ENCODE measurements around the gene UBE2K. TPM values are rescaled to one million over a fixed set of nuclear protein-coding genes. Genes with fewer than 3 reads are reported as not detected.
A peak's percentile ranks its signal among the peaks of the same experiment; 100 is the strongest.
"Not testable (repeated sequence)": the region's sequence is repeated elsewhere in the genome, so short reads cannot be mapped to it uniquely, and the experiment has no call there.

The UBE2K gene
- total RNA-seq, 1 donor from 2014 or later, result 99.4 TPM

DNA sequence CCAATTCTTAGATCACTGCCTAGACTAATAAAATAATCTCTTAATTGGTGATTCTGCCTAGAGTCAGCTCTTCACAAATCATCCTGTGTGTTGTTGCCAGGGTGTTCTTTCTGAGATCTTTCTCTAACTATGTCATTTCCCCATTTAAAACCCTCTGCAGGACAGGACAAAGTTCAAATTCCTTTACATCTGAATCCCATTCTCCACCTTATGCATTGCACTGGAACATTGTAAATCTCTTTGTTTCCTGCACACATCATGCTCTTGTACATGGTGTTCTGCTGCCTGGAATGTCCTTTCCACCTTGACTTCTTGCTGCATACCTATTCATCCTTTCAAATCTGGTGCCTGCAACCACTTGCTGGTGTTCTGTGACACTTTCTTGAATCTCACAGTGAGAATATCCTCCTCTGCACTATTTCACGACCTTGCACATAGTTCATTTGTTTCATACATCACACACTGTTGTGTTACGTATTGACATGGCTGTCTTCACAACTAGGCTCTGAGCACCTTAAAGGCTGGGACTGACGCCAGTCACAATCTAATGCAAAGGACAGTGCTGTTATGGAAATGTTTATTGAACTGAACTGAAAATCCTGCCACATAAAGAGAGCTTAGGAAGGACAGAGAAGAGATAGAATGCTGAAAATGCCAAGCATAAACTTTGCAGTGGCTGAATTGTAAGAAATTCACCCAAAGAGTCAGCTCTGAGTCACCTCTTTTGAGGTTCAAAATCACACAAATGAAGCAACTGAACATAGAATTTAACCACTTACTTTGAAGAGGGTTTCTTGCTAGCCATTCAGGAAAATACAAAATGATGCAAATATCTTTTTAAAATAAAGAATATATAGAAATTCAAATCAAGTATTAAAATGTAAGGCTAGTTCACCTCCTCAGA lies 32.9 kb upstream of the UBE2K start:
- intact Hi-C loops (cut with micrococcal nuclease), result no loop called here
- Mint-ChIP-seq H3K36me3 (ENCODE audit: low read depth) (no peaks in the 10 kb centered on the region), H3K9me3 (no peaks in the 10 kb centered on the region), H3K4me1 (peaks cover under 1% of the 10 kb centered on the region), H3K27ac (no peak overlapping the region), H3K27me3 (peaks cover 7% of the 10 kb centered on the region), H3K4me3 (no peak overlapping the region)
- no peak for DNase-seq

DNA sequence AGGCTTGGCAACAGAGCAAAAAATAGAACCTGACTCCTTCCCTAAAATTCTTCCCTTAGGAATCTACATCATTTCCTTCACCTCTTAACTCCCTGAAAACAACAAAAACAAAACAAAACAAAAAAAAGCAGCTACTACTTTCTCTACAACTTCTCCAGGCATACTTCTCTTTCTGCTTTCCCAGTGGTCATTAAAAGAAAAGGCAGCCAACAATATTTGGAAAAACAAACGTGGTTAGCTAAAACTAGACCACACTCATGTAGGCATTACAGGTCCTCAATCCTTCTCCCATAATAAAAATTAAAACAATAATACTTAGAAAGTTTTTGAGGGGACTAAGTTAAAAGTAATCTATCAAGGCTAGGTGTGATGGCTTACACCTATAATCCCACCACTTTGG lies 30.2 kb upstream of the UBE2K start:
- Mint-ChIP-seq H3K36me3 (ENCODE audit: low read depth) (no peaks in the 10 kb centered on the region), H3K4me3 (no peak overlapping the region), H3K27ac (no peak overlapping the region), H3K9me3 (no peaks in the 10 kb centered on the region), H3K27me3 (peaks cover 15% of the 10 kb centered on the region), H3K4me1 (no peaks in the 10 kb centered on the region)
- DNase-seq, result no peak
- intact Hi-C loops (cut with micrococcal nuclease), result no loop called here

DNA sequence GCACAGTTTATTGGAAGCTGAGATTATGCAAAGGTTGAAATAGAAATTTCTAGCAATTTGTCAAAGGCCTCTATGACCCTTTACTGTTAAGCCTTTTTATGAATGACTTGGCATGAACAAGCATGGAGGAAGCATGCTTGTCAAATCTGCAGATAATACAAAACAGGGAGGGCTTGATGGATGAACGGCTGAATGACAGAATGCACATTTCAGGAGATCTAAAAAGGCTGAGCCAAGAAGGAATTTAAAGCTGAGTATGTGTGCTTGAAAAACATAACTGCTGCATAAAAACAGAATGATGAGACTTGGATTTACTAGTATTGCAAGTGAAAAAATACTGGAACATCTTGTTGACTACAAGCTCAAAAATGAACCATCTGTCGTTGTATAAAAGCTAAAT lies 29.0 kb upstream of the UBE2K start:
- no peaks in the 10 kb centered on the region for H3K9me3 Mint-ChIP-seq
- no peak overlapping the region for H3K4me3 Mint-ChIP-seq
- intact Hi-C loops (cut with micrococcal nuclease), result no loop called here
- H3K36me3 Mint-ChIP-seq (ENCODE audit: low read depth), result no peaks in the 10 kb centered on the region
- no peak for DNase-seq
- H3K27ac Mint-ChIP-seq, result no peak overlapping the region
- H3K27me3 Mint-ChIP-seq, result peaks cover 20% of the 10 kb centered on the region
- no peaks in the 10 kb centered on the region for H3K4me1 Mint-ChIP-seq

DNA sequence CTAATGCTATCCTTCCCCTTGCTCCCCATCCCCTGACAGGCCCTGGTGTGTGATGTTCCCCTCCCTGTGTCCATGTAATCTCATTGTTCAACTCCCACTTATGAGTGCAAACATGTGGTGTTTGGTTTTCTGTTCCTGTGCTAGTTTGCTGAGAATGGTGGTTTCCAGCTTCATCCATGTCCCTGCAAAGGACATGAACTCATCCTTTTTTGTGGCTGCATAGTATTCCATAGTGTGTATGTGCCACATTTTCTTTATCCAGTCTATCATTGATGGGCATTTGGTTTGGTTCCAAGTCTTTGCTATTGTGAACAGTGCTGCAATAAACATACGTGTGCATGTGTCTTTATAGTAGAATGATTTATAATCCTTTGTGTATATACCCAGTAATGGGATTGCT lies 27.6 kb upstream of the UBE2K start:
- intact Hi-C loops (cut with micrococcal nuclease); H3K9me3 Mint-ChIP-seq; DNase-seq; H3K27ac Mint-ChIP-seq; H3K4me3 Mint-ChIP-seq; H3K4me1 Mint-ChIP-seq; H3K36me3 Mint-ChIP-seq (ENCODE audit: low read depth): not testable (repeated sequence)
- peaks cover 19% of the 10 kb centered on the region for H3K27me3 Mint-ChIP-seq

DNA sequence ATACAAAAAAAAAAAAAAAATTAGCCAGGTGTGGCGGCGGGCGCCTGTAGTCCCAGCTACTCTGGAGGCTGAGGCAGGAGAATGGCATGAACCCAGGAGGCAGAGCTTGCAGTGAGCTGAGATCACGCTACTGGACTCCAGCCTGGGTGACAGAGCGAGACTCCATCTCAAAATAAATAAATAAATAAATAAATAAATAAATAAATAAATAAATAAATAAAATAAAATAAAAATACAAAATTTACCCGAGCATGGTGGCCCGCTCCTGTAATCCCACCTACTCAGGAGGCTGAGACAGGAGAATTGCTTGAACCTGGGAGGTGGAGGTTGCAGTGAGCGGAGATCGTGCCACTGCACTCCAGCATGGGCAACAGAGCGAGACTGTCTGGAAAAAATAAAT lies 22.3 kb upstream of the UBE2K start:
- H3K4me1 Mint-ChIP-seq; H3K4me3 Mint-ChIP-seq; H3K9me3 Mint-ChIP-seq; H3K27ac Mint-ChIP-seq; H3K36me3 Mint-ChIP-seq (ENCODE audit: low read depth); DNase-seq; intact Hi-C loops (cut with micrococcal nuclease): not testable (repeated sequence)
- peaks cover 32% of the 10 kb centered on the region for H3K27me3 Mint-ChIP-seq

DNA sequence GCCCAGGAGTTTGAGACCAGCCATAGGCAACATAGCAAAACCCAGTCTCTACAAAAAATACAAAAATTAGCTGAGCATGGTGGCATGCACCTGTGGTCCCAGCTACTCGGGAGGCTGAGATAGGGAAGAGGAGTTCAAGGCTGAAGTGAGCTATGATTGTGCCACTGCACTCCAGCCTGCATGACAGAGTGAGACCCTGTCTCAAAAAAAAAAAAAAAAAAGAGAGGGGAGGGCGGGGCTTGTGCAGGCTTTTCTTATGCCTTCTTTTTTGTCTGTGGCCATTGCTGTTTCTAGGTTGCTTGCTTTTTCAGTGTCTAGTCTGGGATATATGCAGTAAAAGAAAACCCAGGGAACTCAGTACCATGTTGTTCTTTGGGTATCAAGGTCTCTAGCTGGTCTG lies 16.9 kb upstream of the UBE2K start:
- intact Hi-C loops (cut with micrococcal nuclease); DNase-seq; H3K27ac Mint-ChIP-seq; H3K4me3 Mint-ChIP-seq; H3K36me3 Mint-ChIP-seq (ENCODE audit: low read depth); H3K9me3 Mint-ChIP-seq; H3K4me1 Mint-ChIP-seq: not testable (repeated sequence)
- peaks cover 17% of the 10 kb centered on the region for H3K27me3 Mint-ChIP-seq

DNA sequence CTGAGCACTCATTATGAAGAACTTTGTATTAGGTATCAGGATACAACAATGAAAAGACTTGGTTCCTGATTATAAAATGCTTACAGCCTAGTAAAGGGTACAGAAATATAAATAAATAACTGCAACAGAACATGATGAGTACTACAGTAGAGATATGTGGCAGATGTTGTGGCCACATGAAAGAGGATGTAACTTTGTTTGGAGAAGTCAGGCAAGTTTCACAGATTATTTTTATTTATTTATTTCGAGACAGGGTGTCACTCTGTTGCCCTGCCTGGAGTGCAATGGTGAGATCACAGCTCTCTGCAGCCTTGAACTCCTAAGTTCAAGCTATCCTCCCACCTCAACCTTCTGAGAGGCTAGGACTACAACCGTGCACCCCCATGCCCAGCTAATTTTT lies 15.8 kb upstream of the UBE2K start:
- Mint-ChIP-seq H3K27me3 (peaks cover 17% of the 10 kb centered on the region), H3K4me1 (peaks cover 4% of the 10 kb centered on the region), H3K27ac (no peak overlapping the region), H3K9me3 (no peaks in the 10 kb centered on the region), H3K36me3 (ENCODE audit: low read depth) (no peaks in the 10 kb centered on the region), H3K4me3 (no peak overlapping the region)
- DNase-seq, result no peak
- intact Hi-C loops (cut with micrococcal nuclease), result no loop called here

DNA sequence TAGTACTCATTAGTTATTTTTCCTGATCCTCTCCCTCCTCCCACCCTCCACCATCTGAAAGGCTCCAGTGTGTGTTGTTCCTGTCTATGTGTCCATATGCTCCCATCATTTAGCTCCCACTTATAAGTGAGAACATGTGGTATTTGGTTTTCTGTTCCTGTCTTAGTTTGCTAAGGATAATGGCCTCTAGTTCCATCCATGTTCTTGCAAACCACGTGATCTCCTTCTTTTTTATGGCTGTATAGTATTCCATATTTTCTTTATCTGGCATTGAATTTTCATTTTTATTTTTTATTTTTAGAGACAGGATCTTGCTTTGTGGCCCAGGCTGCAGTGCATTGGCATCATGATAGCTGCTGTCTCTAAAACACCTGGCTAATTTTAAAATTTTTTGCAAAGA lies 11.9 kb upstream of the UBE2K start:
- intact Hi-C loops (cut with micrococcal nuclease), result no loop called here
- no peaks in the 10 kb centered on the region for H3K9me3 Mint-ChIP-seq

DNA sequence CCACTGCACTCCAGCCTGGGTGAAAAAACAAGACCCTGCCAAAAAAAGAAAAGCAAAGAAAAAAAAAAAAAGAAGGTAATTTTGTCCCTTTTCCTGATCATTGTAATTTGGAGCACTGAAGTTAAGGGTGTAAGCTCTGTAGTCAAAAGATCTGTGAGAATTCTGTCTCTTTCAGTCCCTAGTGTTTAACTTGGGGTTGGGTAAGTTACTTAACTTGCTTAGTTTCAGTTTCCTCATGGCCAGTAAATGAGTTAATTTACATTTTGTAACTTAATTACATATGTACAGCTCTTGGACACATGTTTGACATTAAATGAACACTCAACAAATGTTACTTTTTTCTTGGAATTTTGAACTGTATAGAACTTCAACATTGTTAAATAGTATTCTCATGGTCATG lies 10.9 kb upstream of the UBE2K start:
- no peak overlapping the region for H3K27ac Mint-ChIP-seq
- no peak for DNase-seq
- H3K4me3 Mint-ChIP-seq, result no peak overlapping the region
- no peaks in the 10 kb centered on the region for H3K27me3 Mint-ChIP-seq
- H3K4me1 Mint-ChIP-seq, result peaks cover 5% of the 10 kb centered on the region
- no peaks in the 10 kb centered on the region for H3K9me3 Mint-ChIP-seq
- no peaks in the 10 kb centered on the region for H3K36me3 Mint-ChIP-seq (ENCODE audit: low read depth)
- intact Hi-C loops (cut with micrococcal nuclease), result no loop called here

More for the DNA sequence above, 11.9 kb upstream of the UBE2K start:
- H3K4me1 Mint-ChIP-seq, result peaks cover 5% of the 10 kb centered on the region
- no peaks in the 10 kb centered on the region for H3K27me3 Mint-ChIP-seq
- H3K27ac Mint-ChIP-seq, result no peak overlapping the region
- no peak for DNase-seq
- no peak overlapping the region for H3K4me3 Mint-ChIP-seq
- H3K36me3 Mint-ChIP-seq (ENCODE audit: low read depth), result no peaks in the 10 kb centered on the region

DNA sequence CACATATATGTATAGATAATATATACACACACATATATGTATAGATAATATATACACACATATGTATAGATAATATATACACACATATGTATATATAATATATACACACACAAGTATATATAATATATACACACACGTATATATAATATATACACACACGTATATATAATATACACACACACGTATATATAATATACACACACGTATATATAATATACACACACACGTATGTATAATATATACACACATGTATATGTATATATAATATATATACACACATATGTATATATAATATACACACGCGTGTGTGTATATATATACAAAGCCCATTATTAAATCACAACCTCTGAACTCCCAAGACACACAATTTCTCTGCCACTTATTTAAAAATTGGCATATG lies 8.0 kb upstream of the UBE2K start:
- intact Hi-C loops (cut with micrococcal nuclease), result loop anchor here (10.0 kb wide), 1 partner anchor 515 kb away; no protein-coding TSS in a partner anchor

DNA sequence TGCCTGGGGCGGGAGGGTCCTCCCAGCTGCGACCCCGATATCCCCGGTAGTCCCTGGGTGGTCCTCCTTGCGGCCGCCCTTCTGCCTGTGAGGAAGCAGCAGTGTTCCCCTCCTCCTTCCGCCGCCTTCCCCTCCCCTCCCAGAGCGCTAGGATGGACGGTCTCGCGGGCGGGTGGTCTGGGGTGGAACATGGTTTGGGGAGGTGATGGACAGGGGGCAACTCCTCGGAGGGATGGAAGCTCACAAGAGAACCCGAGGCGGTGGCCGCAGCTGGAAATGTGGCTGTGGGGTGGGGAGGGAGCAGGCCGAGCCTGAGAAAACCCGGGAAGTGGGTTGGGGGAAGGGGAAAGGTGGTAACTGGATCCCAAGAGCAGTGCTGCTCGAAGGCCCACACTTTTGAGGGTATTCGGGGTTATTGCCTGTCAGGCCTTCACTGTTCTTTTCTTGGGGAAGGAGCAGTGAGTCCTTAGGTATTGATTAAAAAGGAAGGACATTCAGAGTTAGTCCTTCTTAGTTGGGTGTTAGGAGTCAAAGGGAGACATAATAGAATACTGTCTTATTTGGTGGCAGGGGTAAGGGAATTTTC lies 581 bp downstream of the UBE2K start:
- Mint-ChIP-seq H3K4me1 (peaks cover 24% of the 10 kb centered on the region), H3K27me3 (no peaks in the 10 kb centered on the region), H3K27ac (peak overlapping the region; percentile 99), H3K9me3 (no peaks in the 10 kb centered on the region), H3K36me3 (ENCODE audit: low read depth) (peaks cover 20% of the 10 kb centered on the region), H3K4me3 (peak overlapping the region; percentile 99)
- peak; percentile 85 for DNase-seq
- intact Hi-C loops (cut with micrococcal nuclease), result loop anchor here (2.0 to 10.0 kb wide), 4 partner anchors 114 to 629 kb away; partner anchors contain the start of genes LIAS and RPL9

More for the DNA sequence above, 8.0 kb upstream of the UBE2K start:
- peaks cover 5% of the 10 kb centered on the region for H3K4me1 Mint-ChIP-seq
- no peak for DNase-seq
- H3K36me3 Mint-ChIP-seq (ENCODE audit: low read depth), result no peaks in the 10 kb centered on the region
- H3K27me3 Mint-ChIP-seq, result no peaks in the 10 kb centered on the region
- no peak overlapping the region for H3K4me3 Mint-ChIP-seq
- no peak overlapping the region for H3K27ac Mint-ChIP-seq
- no peaks in the 10 kb centered on the region for H3K9me3 Mint-ChIP-seq

DNA sequence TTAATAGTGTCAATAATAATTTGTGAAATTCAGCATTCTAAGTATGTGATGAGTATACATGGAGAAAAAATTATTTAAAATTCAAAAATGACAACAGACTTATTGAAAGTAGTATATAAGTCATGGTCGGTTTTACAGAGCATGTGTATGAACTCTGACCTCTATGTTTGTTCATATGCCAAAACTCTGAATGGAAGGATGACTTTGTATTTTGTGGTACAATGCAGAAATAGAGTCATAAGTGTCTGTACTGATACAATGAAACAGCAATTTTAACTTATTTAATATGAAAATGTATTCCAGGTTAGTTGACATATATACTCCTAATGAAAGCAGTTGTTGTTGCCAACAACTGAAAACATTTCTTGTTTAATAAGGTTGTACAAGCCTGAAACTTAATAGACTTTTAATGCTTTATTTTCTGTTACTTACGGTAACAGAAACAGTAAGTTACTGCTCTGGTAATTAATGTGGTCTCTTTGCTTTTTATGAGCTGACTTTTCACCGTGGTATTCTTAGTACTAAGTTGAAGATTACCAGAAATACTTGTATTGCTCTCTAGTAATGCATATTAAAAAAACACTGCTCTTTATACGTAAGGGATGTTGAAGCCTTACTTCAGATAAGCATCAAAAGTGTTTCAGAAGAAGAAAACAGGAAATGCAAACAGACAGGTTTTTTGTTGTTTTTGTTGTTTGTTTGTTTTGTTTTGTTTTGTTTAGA lies 1.9 kb downstream of the UBE2K start:
- H3K27me3 Mint-ChIP-seq, result no peaks in the 10 kb centered on the region
- peaks cover 24% of the 10 kb centered on the region for H3K4me1 Mint-ChIP-seq
- H3K9me3 Mint-ChIP-seq, result no peaks in the 10 kb centered on the region
- H3K27ac Mint-ChIP-seq, result peak overlapping the region; percentile 99
- peaks cover 20% of the 10 kb centered on the region for H3K36me3 Mint-ChIP-seq (ENCODE audit: low read depth)
- peak overlapping the region; percentile 99 for H3K4me3 Mint-ChIP-seq
- DNase-seq, result no peak
- intact Hi-C loops (cut with micrococcal nuclease), result loop anchor here (2.0 to 10.0 kb wide), 4 partner anchors 112 to 627 kb away; partner anchors contain the start of genes LIAS and RPL9

DNA sequence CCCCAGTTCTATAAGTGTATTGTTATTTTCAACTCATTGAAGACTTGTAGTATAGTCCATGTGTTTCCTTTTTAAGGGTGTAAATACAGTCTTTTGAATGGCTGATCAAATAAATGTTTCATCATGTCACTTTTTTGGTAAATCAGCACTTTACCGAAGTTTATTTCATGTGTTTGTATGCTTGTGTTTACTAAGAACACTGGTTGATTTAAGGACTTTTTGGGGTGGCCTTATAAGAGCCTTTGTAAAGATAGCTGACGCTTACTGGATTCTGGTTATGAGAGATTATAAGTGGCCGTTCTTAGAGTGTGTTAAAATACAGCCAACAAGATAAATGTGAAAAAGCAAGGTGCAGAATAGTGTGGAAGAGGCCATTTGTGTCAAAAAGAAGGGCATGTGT lies 2.6 kb downstream of the UBE2K start:
- H3K27me3 Mint-ChIP-seq, result no peaks in the 10 kb centered on the region
- H3K36me3 Mint-ChIP-seq (ENCODE audit: low read depth), result peaks cover 20% of the 10 kb centered on the region
- H3K9me3 Mint-ChIP-seq, result no peaks in the 10 kb centered on the region
- peaks cover 24% of the 10 kb centered on the region for H3K4me1 Mint-ChIP-seq
- peak overlapping the region; percentile 99 for H3K27ac Mint-ChIP-seq
- H3K4me3 Mint-ChIP-seq, result peak overlapping the region; percentile 99
- intact Hi-C loops (cut with micrococcal nuclease), result no loop called here
- no peak for DNase-seq

DNA sequence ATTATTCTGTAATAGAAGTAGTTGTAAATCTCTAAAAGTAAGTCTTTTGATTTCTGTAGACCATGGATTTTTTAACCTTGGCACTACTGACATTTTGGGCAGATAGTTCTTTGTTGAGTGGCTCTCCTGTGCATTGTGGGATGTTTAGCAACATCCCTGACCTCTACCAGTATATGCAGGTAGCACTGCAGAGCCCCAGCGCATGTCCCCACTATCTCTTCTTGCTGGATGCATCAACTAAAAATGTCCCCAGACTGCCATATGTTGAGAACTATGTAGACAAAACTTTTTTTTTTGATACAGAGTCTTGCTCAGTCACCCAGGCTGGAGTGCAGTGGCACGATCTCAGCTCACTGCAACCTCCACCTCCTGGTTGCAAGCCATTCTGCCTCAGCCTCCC lies 4.8 kb downstream of the UBE2K start:
- Mint-ChIP-seq H3K4me1 (peaks cover 22% of the 10 kb centered on the region), H3K27me3 (no peaks in the 10 kb centered on the region), H3K4me3 (no peak overlapping the region), H3K36me3 (ENCODE audit: low read depth) (peaks cover 28% of the 10 kb centered on the region), H3K9me3 (no peaks in the 10 kb centered on the region), H3K27ac (no peak overlapping the region)
- DNase-seq, result no peak
- intact Hi-C loops (cut with micrococcal nuclease), result no loop called here

All from activated CD4-positive, alpha-beta T cell treated with anti-CD3 and anti-CD28 coated beads, Interleukin-2, amount 10 ng/mL, durations not matched to agents 24 days and 14 days (primary cell).